Glutamatergic neuron (in vitro differentiated cells): ENCODE data around the gene SGSH. TPM values are rescaled to one million over a fixed set of nuclear protein-coding genes. Genes with fewer than 3 reads are reported as not detected.

Experiments
- DNase-seq: peaks from one replicate; pipeline ENCODE4 v3.0.0; 2022
- H3K27ac Mint-ChIP-seq: one replicate; pipeline ENCODE4 v1.8.0; 2020; ENCODE audit warnings: mild to moderate bottlenecking, mixed read lengths, inconsistent platforms; ENCODE audit not compliant: unreplicated experiment
- H3K27me3 Mint-ChIP-seq: one replicate; pipeline ENCODE4 v1.8.0; 2020; ENCODE audit warnings: mild to moderate bottlenecking, moderate library complexity, mixed read lengths, inconsistent platforms; ENCODE audit not compliant: unreplicated experiment
- H3K36me3 Mint-ChIP-seq: one replicate; pipeline ENCODE4 v1.8.0; 2020; ENCODE audit warnings: mild to moderate bottlenecking, mixed read lengths, inconsistent platforms; ENCODE audit not compliant: unreplicated experiment
- H3K4me1 Mint-ChIP-seq: one replicate; pipeline ENCODE4 v1.8.0; 2020; ENCODE audit warnings: mild to moderate bottlenecking, low read depth, mixed read lengths, inconsistent platforms; ENCODE audit not compliant: unreplicated experiment
- H3K4me3 Mint-ChIP-seq: one replicate; pipeline ENCODE4 v1.8.0; 2020; ENCODE audit warnings: mild to moderate bottlenecking, mixed read lengths, inconsistent platforms; ENCODE audit not compliant: unreplicated experiment
- H3K9me3 Mint-ChIP-seq: one replicate; pipeline ENCODE4 v1.8.0; 2020; ENCODE audit warnings: mild to moderate bottlenecking, moderate library complexity, mixed read lengths, inconsistent platforms; ENCODE audit not compliant: unreplicated experiment
- total RNA-seq: library from RNA; stranded (reverse); fragmentation: NEBNext Ultra II Directional; extraction: Animal tissue kit (Norgen Biotek cat#: 25700); gene quantifications from one replicate; pipeline ENCODE4 v1.2.1, GENCODE V29; 2021; ENCODE audit not compliant: unreplicated experiment
- TF ChIP-seq, protein P1 (sequence below): fragments of 200-600 bp; sonication (generic); IDR thresholded peaks from one replicate; pipeline ENCODE4 v1.5.0; 2021; ENCODE audit not compliant: partially characterized antibody, unreplicated experiment

The SGSH gene
- total RNA-seq, 1 donor from 2014 or later: 17.3 TPM

DNA sequence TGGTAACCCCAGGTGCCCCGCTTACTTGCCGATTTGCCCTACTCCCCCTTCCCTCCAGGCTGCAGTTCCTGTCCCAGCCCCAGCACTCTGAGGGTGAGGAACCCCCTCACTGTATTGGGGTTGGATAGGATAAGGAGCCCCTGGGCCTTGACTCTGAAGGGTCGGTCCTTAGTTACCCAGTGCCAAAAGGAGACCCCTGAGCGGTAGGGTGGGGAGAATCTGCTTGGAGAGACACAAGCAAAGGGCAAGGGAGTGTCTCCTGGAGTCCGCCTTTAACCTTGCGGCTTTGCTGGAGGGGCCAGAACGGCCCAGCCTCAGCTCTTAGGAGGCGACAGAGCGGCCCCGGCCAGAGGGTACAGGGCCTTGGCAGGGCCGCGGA is 37.3 kb downstream of the SGSH start:
- no peaks in the 10 kb centered on the region for H3K36me3 Mint-ChIP-seq
- peaks cover 4% of the 10 kb centered on the region for H3K27me3 Mint-ChIP-seq
- H3K4me3 Mint-ChIP-seq: no peak overlapping the region
- TF ChIP-seq, protein P1, sequence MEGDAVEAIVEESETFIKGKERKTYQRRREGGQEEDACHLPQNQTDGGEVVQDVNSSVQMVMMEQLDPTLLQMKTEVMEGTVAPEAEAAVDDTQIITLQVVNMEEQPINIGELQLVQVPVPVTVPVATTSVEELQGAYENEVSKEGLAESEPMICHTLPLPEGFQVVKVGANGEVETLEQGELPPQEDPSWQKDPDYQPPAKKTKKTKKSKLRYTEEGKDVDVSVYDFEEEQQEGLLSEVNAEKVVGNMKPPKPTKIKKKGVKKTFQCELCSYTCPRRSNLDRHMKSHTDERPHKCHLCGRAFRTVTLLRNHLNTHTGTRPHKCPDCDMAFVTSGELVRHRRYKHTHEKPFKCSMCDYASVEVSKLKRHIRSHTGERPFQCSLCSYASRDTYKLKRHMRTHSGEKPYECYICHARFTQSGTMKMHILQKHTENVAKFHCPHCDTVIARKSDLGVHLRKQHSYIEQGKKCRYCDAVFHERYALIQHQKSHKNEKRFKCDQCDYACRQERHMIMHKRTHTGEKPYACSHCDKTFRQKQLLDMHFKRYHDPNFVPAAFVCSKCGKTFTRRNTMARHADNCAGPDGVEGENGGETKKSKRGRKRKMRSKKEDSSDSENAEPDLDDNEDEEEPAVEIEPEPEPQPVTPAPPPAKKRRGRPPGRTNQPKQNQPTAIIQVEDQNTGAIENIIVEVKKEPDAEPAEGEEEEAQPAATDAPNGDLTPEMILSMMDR: no peak
- peaks cover 6% of the 10 kb centered on the region for H3K9me3 Mint-ChIP-seq
- H3K27ac Mint-ChIP-seq: no peak overlapping the region
- peaks cover 4% of the 10 kb centered on the region for H3K4me1 Mint-ChIP-seq
- no peak for DNase-seq

GRCh38 chr17:80182118-80182844 is 37.9 kb downstream of the SGSH start:
- peaks cover 6% of the 10 kb centered on the region for H3K9me3 Mint-ChIP-seq
- no peak for DNase-seq
- peaks cover 4% of the 10 kb centered on the region for H3K27me3 Mint-ChIP-seq
- TF ChIP-seq, protein P1: no peak
- H3K27ac Mint-ChIP-seq: no peak overlapping the region
- no peak overlapping the region for H3K4me3 Mint-ChIP-seq
- no peaks in the 10 kb centered on the region for H3K36me3 Mint-ChIP-seq
- peaks cover 4% of the 10 kb centered on the region for H3K4me1 Mint-ChIP-seq

DNA sequence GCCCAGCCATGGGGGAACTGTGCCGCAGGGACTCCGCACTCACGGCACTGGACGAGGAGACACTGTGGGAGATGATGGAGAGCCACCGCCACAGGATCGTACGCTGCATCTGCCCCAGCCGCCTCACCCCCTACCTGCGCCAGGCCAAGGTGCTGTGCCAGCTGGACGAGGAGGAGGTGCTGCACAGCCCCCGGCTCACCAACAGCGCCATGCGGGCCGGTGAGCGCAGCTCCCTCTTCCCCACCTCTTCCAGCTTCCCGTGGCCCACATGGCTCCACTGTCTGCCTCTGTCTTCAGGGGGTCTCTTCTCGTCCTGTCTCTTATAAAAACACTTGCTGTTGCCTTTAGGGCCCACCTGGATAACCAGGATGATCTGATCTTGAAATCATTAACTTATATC is 38.7 kb downstream of the SGSH start:
- no peaks in the 10 kb centered on the region for H3K36me3 Mint-ChIP-seq

GRCh38 chr17:80180192-80180591 is 39.9 kb downstream of the SGSH start:
- Mint-ChIP-seq H3K4me1 (peaks cover 7% of the 10 kb centered on the region), H3K36me3 (no peaks in the 10 kb centered on the region), H3K4me3 (no peak overlapping the region), H3K27me3 (peaks cover 3% of the 10 kb centered on the region), H3K9me3 (peaks cover 2% of the 10 kb centered on the region), H3K27ac (no peak overlapping the region)
- TF ChIP-seq, protein P1: no peak
- DNase-seq: no peak

More for the DNA sequence above, 38.7 kb downstream of the SGSH start:
- no peak overlapping the region for H3K27ac Mint-ChIP-seq
- peaks cover 6% of the 10 kb centered on the region for H3K9me3 Mint-ChIP-seq
- H3K4me1 Mint-ChIP-seq: peaks cover 4% of the 10 kb centered on the region
- TF ChIP-seq, protein P1: no peak
- no peak overlapping the region for H3K4me3 Mint-ChIP-seq
- peaks cover 4% of the 10 kb centered on the region for H3K27me3 Mint-ChIP-seq
- no peak for DNase-seq

GRCh38 chr17:80177986-80178595 is 42.0 kb downstream of the SGSH start:
- Mint-ChIP-seq H3K36me3 (no peaks in the 10 kb centered on the region), H3K27ac (no peak overlapping the region), H3K27me3 (peaks cover 4% of the 10 kb centered on the region), H3K4me3 (no peak overlapping the region), H3K4me1 (peaks cover 6% of the 10 kb centered on the region), H3K9me3 (peaks cover 2% of the 10 kb centered on the region)
- TF ChIP-seq, protein P1: no peak
- DNase-seq: no peak
